ENCODE measurements around the gene DNASE1L1.

Gene DNASE1L1

GRCh38 chrX:154370300-154371016, 38.6 kb downstream of the DNASE1L1 start:
- ChIA-PET CTCF (no interaction called here), POLR2A (interaction anchor here (0.6 to 1.3 kb wide), 4 partner anchors 9 to 28 kb away, joined by 3 to 12 read pairs (median 4); partner anchors contain the start of genes EMD and RPL10)
- no peak for DNase-seq (ENCODE audit: low read depth, low spot score)
- TF ChIP-seq, protein P1, sequence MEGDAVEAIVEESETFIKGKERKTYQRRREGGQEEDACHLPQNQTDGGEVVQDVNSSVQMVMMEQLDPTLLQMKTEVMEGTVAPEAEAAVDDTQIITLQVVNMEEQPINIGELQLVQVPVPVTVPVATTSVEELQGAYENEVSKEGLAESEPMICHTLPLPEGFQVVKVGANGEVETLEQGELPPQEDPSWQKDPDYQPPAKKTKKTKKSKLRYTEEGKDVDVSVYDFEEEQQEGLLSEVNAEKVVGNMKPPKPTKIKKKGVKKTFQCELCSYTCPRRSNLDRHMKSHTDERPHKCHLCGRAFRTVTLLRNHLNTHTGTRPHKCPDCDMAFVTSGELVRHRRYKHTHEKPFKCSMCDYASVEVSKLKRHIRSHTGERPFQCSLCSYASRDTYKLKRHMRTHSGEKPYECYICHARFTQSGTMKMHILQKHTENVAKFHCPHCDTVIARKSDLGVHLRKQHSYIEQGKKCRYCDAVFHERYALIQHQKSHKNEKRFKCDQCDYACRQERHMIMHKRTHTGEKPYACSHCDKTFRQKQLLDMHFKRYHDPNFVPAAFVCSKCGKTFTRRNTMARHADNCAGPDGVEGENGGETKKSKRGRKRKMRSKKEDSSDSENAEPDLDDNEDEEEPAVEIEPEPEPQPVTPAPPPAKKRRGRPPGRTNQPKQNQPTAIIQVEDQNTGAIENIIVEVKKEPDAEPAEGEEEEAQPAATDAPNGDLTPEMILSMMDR (IDR thresholded peaks at IDR 0.05; ENCODE audit: insufficient read depth, low read length, missing control alignments) = no peak
- peak overlapping the region; percentile 83 for H3K4me3 ChIP-seq (ENCODE audit: low read depth, low read length)

DNA sequence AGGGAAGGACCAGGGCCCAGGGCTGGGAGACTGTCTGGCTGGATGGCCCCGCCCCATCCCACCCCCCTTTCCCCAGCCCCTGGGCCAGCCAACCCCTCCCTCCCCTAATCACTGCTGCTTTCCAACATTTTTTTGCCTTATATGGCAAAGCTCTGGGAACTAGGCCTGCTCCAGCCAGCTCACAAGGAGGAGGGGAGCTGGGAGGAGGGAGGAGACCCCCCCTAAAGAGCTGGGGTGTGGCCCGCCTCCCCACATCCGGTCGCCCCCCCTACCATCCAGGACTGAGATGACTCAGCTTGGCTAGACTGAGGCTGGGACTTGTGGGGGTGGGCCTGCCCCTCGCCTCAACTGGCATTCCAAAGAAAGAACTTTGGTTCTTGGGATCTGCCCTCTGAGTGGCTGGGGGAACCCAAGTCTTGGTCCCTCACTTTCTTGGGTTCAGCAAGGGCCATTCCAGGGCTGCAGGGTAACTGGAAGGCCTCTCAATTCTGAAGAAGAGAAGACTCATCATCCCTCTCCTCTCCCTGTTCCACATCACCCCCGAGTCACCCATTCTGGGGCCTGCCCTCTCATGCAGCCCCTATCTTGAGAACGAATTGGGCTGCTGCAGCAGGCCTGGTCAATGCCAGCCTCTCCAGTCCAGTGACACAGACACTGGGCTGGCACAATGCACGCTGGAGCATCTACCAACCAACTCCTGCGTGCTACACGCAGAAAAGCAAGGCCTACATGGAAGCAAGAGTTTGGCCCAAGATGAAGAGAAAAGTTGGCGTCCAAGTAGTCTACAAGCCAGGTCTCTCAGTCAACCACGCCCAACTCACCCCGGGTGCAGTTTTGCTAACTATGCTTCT, 39.4 kb downstream of the DNASE1L1 start:
- DNase-seq (ENCODE audit: low read depth, low spot score) = peak; percentile 75
- POLR2A ChIA-PET = interaction anchor here (0.6 to 1.1 kb wide), 3 partner anchors 22 to 422 kb away, joined by 3 to 5 read pairs (median 3); no protein-coding TSS in a partner anchor
- peak overlapping the region; percentile 83 for H3K4me3 ChIP-seq (ENCODE audit: low read depth, low read length)
- TF ChIP-seq, protein P1 (IDR thresholded peaks at IDR 0.05; ENCODE audit: insufficient read depth, low read length, missing control alignments) = no peak
- CTCF ChIA-PET = no interaction called here

DNA sequence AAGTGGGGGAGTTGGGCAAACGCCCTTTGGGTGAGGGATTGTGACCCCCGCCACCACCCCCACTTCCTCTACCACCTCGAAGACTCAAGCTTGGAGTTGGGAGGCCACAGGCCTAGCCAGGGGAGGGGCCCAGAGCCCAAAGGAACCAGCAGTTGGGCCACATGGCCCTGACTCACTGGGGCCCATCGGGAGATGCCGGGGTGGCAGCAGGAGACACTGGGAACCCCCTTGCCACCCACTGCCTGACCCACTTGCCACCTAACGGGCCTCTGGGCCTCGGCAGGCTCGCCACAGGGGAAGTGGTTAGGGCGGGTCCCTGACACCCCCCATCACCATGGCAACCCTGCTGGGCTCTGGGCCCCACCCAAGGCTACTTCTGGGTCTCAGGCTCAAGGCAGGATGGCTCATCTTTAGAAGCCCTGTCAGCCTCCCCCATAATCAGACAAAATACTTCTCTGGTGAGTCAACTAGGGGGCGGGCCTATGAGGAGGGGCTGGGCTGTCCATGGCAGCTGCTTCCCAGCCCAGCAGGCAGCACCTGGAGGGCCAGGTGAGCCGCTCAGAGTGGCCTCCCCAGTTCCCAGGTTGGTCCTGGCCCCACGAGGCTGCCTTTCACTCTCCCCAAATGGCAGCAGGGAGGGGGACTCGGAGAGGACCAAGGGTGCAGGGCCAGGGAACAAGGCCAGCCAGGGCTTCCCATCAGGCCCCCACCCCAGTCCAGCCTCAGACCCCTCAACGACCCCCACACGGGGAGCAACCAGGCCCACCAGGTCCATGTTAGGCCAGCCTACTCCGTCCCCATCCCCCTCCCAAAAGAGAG, 40.2 kb downstream of the DNASE1L1 start:
- TF ChIP-seq, protein P1 (IDR thresholded peaks at IDR 0.05; ENCODE audit: insufficient read depth, low read length, missing control alignments) = no peak
- ChIA-PET CTCF (no interaction called here), POLR2A (interaction anchor here (0.9 to 1.1 kb wide), 3 partner anchors 13 to 422 kb away, joined by 3 to 5 read pairs (median 3); no protein-coding TSS in a partner anchor)
- peak overlapping the region; percentile 83 for H3K4me3 ChIP-seq (ENCODE audit: low read depth, low read length)
- DNase-seq (ENCODE audit: low read depth, low spot score) = no peak

DNA sequence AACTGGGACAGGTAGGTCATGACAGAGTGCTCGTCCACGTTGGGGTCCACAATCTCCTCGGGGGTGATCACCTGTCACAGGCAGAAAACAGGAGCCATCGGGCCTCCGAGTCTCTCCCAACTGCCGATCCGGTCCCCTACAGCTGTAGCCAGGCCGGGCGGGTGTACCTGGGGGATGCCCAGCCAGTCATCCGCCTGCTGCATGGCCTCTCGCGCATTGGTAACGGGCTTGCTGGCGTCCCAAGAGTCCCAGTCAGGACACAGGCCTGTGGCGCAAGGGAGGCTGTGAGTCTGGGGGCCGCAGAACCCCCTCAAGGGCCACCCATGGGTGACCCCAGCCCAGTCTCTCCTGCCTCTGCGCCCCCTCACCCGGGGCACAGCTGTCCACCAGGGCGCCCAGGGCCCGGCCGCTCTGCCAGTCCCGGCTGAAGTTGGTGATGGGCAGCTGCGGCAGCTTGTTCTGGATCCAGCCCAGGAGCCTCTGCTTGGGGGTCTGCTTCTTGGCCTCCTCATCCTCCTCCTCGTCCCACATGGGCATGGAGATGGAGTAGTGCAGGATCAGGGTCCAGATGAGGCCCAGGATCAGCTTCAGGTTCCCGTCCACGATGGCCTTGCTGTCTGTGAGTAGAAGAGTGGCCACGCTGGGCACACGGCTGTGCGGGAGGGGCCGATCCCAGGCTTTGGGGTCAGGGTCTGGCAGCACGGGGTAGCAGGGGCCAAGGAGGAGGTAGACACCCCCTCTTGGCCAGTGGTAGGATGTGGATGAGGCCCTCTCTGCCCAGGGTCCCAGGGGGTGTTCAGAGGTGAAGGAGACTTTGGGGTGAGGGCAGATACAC, 41.4 kb downstream of the DNASE1L1 start:
- POLR2A ChIA-PET = interaction anchor here (1.0 to 2.9 kb wide), 2 partner anchors 11 to 12 kb away, joined by 3 to 16 read pairs; no protein-coding TSS in a partner anchor
- TF ChIP-seq, protein P1 (IDR thresholded peaks at IDR 0.05; ENCODE audit: insufficient read depth, low read length, missing control alignments) = no peak

DNA sequence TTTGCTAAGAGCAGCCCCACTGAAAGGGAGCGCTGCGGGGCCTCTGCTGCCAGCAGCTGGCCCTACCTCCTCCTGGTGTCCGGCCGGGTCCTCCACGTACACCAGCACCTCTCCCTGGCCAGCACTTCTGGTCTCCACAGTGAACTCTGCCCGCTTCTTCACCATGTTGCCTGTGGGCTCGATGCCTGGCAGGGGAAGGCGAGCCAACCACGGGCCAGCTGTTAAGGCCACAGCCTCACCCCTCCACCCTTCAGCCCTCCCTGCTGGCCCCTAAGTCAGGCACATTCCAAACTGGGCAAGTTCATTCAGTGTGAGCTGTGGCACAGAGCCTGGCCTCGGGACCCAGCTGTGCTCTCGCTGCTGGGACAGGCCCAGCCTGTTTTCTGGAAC, 42.4 kb downstream of the DNASE1L1 start:
- ChIA-PET POLR2A (interaction anchor here (0.6 to 2.9 kb wide), 2 partner anchors 10 to 156 kb away, joined by 3 to 16 read pairs; no protein-coding TSS in a partner anchor), CTCF (no interaction called here)
- H3K4me3 ChIP-seq (ENCODE audit: low read depth, low read length) = peak overlapping the region; percentile 83
- DNase-seq (ENCODE audit: low read depth, low spot score) = no peak
- TF ChIP-seq, protein P1 (IDR thresholded peaks at IDR 0.05; ENCODE audit: insufficient read depth, low read length, missing control alignments) = no peak

More for the DNA sequence above, 41.4 kb downstream of the DNASE1L1 start:
- CTCF ChIA-PET = no interaction called here
- DNase-seq (ENCODE audit: low read depth, low spot score) = no peak
- peak overlapping the region; percentile 83 for H3K4me3 ChIP-seq (ENCODE audit: low read depth, low read length)

All from AG04449 (cell line).